ENCODE results near the gene ADCY4.

Gene ADCY4

DNA sequence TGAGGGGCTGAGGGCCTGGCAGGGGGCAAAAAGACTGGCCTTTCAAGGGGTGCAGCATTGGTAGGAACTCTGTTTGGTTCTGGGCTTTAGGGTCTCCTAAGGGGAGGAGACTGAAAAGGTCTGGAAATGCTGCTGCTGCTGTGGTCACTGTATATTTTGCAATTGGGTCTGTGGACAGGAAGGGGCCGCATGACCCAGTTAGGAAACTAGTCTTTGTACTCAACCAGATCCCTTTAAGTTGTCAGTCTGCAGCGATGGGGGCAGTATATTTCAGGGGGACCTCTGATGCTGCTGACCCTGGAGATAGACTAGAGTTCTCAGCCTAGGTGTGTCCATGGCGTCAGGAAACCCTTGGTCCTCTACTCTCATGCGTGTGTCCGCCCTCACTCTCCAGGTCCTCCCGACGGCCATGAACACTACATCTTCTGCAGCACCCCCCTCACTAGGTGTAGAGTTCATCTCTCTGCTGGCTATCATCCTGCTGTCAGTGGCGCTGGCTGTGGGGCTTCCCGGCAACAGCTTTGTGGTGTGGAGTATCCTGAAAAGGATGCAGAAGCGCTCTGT, 19.5 kb downstream of the ADCY4 start:
- DNase-seq: no peak

DNA sequence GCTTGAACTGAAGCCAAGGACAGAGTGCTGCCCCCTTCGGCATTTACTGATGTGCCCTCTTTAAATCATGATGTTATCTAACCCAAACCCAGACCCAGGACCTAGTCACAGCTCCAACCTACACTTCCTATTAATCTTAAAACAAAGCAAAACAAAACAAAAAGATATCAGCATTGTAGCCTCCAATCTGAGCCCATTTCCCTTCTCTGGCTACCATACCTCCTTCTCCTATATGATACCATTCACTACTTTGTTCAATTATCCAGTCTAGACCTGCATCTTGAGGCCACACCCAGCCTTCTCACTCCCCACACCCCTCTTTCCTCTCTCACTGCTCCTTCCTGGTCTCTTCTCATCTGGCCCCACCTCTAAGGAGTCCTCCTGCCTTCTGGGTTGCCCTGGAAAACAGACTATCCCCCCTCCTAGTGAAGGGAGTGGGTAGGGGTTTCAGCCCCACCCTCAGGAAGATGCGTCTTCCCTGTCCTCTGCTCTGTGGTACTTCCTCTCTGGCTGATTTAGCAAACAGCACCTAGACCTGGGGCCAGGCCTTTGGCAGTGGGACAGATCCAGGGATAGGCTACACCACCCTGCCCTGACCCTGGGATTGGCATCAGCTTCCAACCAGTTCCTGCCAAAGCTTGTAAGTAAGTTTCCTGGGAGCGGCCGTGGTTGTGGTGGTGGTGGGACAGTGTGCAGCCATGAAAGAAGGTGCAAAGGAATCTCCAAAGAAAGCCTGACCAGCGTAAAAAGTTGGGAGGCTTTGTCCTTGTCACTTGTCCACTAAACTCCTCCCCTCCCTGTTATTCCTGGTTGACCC, 20.3 kb downstream of the ADCY4 start:
- no peak for DNase-seq

GRCh38 chr14:24313913-24314312, 21.0 kb downstream of the ADCY4 start:
- no peak for DNase-seq

- DNase-seq: no peak
Measured at GRCh38 chr14:24312736-24313507, 21.9 kb downstream of the ADCY4 start.

- DNase-seq: no peak
Measured at GRCh38 chr14:24311837-24312615, 22.8 kb downstream of the ADCY4 start.

DNA sequence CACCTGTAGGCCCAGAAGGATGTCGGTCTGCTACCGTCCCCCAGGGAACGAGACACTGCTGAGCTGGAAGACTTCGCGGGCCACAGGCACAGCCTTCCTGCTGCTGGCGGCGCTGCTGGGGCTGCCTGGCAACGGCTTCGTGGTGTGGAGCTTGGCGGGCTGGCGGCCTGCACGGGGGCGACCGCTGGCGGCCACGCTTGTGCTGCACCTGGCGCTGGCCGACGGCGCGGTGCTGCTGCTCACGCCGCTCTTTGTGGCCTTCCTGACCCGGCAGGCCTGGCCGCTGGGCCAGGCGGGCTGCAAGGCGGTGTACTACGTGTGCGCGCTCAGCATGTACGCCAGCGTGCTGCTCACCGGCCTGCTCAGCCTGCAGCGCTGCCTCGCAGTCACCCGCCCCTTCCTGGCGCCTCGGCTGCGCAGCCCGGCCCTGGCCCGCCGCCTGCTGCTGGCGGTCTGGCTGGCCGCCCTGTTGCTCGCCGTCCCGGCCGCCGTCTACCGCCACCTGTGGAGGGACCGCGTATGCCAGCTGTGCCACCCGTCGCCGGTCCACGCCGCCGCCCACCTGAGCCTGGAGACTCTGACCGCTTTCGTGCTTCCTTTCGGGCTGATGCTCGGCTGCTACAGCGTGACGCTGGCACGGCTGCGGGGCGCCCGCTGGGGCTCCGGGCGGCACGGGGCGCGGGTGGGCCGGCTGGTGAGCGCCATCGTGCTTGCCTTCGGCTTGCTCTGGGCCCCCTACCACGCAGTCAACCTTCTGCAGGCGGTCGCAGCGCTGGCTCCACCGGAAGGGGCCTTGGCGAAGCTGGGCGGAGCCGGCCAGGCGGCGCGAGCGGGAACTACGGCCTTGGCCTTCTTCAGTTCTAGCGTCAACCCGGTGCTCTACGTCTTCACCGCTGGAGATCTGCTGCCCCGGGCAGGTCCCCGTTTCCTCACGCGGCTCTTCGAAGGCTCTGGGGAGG, 23.9 kb downstream of the ADCY4 start, which contains the start of gene LTB4R:
LTB4R (plus strand) TSS at position 857 of the 959 bp plus-strand sequence. CDS start 4,150 bp downstream, outside the sequence.
- peak; percentile 73 for DNase-seq

DNA sequence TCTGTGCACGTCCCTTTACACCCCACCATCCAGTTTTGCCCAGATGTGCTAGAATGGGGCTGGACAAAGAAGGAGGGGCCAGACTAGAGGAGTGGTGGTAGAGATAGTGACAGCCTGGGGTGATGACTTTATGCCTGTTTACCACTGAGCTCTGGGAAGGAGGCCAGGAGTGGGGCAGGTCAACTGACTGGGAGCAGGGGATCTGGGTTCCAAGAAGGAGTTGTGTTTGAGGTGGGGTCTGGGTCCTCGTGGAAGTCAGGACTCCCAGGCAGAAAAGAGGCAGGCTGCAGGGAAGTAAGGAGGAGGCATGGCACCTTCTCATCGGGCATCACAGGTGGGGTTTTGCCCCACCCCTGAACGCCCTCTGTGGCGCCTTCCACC, 24.6 kb downstream of the ADCY4 start:
- no peak for DNase-seq

DNA sequence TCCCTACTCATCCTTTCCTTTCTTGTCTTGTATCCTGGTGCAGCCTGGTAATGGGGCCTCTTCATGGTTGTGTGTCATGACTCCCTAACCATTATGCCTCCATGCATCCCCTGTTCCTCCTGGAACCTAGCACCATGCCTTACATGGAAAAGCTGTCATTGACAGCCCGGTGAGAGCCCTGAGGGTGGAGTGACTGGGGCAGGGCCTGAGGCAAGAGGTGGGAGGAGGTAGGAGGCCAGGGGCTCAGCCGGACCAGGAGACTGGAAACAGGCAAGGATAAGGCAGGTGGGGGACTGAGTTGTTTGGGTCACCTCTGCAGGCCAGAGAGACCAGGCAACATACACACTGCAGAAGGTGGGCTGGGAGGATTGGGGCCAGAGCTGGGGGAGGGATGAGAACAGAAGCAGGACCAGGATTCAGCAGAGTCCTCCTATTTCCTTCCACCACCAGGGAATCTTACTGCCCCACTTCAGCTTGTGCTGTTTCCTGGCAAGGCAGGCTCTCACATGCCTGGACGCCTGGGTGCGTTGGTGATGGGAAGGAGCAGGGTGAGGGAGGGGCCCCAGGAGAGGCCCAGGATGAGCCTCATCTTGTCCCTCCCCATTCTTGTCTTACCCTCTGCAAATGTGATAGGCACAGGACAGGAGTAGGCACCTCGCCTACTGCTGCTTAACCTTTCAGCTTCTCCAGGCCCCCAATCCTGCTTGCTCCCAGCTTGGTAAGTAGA, 25.2 kb downstream of the ADCY4 start, which contains the start of gene LTB4R2:
LTB4R2 (plus strand) TSS at position 603 of the 727 bp plus-strand sequence. CDS start 525 bp downstream, outside the sequence.
- DNase-seq: no peak

DNA sequence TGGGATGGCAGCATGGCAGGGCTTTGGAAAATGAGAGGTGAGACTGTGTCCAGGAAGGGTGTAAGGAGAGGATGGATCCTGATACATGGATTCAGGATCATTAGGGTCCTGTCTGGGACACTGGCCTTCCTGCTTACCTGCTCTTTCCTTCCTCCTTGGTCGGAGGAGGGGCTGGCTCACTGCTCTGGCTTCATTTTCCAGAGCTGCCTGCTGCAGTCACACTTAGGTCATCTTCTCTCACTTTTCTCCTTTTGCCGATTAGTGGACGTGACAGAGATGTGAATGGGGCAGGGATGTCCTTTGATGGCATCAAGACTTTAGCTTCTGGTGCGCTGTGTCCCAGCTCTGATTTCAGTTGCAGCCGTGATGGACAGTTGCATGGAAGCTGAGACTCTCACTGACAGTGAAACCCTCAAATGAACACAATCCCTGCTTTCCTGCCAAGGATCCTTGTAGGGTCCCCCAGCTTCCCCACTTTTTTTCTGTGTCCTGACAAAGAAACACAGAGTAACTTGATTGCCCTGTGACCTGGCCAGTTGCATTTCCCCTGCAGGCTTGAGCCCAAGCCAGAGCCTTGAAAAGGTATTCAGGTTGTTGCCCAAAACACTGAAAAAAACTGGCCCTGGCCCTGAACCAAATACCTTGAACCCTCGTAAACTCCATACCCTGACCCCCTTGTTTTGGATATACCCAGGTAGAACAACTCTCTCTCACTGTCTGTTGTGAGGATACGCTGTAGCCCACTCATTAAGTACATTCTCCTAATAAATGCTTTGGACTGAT, 26.3 kb downstream of the ADCY4 start:
- no peak for DNase-seq

DNA sequence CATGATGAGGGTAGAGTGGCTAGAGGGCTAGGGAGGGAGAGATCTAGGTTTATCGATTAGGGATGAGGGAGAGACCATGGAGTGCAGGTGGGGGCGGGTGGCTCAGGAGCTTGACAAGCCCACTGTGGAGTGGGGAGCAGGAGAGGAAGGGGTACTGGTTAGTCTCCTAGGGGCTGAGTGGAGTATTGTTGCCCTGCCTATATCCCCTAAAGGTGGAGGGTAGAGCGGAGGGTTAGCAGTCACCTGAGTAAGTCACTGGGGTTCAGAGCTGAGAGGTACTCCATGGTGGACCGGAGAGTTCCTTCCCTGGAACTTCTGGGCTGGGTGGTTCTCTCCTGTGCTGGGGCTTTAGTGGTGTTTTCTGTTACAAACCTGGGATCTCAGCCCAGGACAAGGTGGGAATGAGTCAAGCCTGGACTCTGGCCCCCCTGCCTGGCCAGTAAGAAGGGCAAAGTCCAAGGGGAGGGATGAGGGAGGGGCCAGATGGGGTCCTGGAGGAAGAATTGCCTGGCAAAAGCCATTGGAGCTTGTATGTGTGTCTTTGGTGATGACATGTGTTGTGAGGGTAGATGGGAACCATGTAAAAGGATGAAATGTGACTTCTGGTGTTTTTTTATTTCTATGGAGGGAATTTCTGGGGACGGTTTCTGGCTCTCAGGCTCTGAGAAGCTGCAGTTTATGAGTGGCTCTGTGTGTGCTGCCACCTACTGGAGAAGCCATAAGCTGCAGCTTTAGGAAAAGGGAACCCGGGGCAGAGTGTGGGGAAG, 27.1 kb downstream of the ADCY4 start, which contains the start of gene CIDEB:
CIDEB (minus strand) TSS at position 403 of the 767 bp plus-strand sequence; CDS start at position 284, 119 bp downstream.
- DNase-seq: peak; percentile 53

DNA sequence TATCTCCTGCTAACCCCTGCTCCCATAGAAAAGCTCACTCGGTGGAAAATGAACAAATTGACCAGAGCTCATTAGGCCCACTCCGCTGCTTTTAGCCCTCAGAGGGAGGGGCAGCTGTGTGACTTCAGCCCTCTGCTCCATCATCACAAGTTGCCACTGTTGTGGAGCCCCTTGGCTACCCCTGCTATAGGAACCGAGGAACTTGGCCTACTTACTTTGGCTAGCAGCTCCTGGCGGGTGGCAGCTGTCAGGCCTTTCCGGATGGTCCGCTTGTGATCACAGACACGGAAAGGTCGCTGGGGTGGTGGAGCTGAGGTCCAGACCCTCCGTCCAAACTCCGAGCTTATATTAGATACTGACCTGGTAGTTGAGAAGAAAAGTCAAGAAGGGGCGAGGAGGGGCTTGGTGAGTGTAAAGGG, 27.7 kb downstream of the ADCY4 start:
- DNase-seq: no peak

DNA sequence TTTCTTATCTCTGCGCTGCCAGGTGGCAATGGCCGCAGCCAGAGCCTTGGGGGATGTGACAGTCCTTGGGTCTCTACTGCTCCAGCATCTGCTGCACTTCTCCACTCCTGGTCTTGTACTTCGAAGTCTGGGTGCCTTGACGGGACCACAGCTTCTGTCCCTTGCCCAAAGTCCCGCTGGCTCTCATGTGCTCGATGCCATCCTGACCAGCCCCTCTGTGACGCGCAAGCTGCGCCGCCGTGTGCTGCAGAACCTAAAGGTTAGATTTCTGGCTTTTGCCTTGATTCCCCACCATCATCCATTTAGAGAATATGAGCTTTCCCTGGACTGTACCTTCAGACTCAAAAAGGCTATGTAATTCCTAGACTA, 30.9 kb downstream of the ADCY4 start:
- no peak for DNase-seq

DNA sequence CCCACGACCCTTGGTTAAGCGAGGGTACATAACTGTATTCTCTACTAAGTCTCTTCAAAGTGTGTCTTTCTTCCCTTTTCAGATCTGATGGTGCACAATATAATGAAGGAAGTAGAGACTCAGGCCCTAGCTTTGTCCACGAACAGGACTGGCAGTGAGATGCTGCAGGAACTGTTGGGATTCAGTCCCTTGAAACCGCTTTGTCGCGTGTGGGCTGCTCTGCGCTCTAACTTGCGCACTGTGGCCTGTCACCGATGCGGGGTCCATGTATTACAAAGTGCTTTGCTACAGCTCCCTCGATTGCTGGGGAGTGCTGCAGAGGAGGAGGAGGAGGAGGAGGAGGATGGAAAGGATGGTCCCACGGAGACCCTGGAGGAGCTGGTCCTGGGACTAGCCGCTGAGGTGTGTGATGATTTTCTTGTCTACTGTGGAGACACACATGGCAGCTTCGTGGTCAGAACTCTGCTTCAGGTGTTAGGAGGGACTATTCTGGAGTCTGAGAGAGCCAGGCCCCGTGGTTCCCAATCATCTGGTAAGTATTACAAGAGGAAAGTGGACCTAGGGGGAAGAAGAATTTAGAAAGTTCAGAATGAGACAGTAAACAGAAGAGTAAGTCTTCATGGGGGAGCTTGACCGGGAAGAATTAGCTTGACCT, 34.4 kb downstream of the ADCY4 start:
- no peak for DNase-seq

- DNase-seq: peak; percentile 88
Measured at GRCh38 chr14:24299255-24300191, 35.3 kb downstream of the ADCY4 start, which contains the start of the genes DHRS1 and NOP9. DHRS1 (minus strand) TSS chr14:24299780; CDS start chr14:24299106, 674 bp downstream. NOP9 (plus strand) TSS chr14:24299850; CDS start chr14:24299955, 105 bp downstream.

DNA sequence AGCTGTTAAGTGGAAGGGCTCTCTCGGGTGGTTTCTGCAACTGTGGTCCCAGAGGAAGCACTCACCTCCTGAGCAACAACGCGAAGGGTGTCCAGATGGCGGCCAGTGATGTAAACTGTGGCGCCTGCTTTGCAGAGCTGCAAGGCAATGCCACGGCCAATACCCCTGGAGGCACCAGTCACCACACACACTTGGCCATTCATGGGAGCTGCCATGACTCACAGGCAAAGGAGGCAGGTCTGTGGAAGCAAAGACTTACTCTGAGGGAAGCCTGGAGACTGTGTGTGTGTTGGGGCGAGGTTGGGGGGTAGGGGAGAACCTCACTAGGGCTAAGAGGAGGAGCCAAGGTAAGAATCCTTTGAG, 36.0 kb downstream of the ADCY4 start:
- peak; percentile 55 for DNase-seq

DNA sequence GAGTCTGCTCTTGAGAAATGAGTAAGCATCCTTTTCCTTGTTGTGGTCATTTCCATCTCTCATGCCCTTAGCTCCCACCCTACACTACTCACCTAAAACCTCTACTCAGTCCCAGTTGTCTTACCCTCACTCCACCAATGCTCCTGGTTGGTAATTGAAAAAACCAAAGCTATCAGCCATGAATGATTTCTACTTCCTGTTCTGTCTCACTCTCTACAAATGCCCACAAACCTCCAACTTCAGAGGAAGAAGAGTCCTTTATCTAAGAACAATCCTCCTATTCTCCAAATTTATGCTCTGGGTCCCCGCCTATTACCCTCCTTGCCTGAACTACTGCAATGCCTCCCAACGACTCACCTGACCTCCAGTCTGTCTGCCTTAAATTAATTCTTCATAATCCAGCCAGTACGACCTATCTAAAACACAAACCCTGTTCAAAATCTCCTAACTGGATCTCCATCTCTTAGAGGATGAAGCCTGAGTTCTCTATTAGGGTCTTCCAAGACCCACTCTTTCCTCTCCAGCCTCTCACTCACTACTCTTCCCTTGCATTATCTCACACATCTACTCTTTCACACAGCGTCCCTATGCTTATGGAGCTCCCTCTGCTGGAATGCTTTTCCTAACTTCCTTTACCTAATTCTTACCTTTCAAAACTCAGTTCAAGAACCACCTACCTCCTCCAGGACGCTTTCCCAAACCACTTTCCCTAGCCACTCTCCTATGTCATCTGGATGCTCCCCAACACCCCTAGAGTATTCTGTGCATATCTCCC, 37.5 kb downstream of the ADCY4 start:
- peak; percentile 27 for DNase-seq
